Measurements from ENCODE around the gene PPM1E.

The PPM1E gene

DNA sequence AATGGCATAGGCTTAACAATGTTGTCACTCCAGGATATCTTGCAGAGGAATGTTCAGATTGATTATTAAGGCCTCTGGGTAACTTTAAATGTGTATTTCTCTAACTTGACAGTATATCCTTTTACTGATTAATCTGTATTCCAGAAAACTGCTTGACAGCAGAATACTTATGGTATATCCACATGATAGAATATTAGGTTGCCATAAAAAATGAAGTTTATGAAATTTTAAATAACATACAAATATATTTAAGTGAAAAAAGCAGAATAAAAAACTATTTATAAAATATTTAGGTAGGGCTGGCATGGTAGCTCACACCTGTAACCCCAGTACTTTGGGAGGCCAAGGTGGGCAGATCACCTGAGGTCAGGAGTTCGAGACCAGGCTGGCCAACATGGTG, 244.4 kb downstream of the PPM1E start:
- no peak for DNase-seq

DNA sequence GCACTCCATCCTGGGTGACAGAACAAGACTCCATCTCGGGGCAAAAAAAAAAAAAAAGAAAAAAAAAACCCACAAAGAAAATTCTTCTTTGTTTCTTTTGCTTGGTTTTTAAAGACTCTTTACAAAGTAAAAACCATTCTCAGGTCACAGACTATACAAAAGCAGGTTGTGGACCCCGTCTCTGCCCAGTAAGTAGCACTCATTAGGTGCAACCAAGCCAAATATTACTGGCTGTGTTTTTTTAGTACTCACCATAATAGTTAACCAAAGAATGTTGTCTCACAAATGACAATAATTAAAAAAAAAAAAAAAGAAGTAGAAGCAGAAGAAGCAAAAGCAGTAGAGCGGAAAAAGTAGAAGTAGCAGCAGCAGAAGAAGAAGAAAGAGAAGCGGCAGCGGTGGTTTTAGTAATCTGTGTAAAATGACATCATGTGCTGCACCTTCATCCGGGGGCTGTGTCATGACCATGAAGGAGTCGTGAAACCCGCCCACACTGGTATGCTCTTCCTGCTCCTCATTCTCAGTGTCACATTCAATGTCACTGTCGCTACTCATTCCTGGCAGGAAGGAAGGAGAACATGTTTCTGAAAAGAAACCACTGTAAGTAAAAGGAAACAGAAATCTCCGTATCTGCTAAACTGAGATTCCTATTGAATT, 245.6 kb downstream of the PPM1E start:
- peak; percentile 31 for DNase-seq

DNA sequence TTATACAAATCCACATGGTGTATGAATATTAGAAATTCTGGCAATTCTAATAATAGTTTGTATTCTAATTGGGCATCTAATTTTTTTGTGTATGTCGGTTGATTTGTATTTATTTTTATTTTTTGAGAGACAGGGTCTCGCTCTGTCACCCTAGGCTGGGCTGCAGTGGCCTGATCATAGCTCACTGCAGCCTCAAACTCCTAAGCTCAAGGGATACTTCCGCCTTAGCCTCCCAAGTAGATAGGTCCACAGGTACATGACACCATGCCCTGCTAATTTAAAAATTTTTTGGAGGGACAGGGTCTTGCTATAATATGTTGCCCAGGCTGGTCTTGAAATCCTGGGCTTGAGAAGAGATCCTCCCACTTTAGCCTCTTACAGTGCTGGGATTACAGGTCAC, 246.5 kb downstream of the PPM1E start:
- DNase-seq: no peak

DNA sequence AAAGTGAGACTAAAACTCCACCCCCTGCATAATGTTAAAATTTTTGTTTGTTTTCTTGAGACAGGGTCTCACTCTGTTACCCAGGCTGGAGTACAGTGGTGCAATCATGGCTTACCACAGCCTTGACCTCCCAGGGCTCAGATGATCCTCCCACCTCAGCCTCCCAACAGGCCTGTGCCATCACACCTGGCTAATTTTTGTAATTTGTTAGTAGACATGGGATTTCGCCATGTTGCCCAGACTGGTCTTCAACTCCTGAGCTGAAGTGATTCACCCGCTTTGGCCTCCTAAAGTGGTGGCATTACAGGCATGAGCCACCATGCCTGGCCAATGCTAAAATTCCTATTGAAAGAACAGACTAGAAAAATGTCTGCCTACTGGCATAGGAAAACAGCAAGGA, 247.2 kb downstream of the PPM1E start:
- no peak for DNase-seq

DNA sequence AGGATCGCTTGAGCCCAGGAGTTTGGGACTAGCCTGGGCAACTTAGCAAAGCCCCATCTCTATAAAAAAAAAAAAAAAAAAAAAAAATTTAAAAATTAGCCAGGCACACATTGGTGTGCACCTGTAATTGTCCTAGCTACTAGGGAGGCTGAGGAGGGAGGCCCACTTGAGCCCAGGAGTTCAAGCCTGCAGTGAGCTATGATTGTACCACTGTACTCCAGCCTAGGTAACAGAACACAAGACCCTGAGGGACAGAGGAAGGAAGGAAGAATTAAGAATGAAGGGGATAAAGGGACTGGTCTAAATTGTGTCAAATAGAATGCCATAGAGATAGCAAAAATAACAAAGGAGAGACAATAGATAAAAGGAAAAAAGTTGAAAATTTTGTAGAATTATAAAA, 248.2 kb downstream of the PPM1E start:
- no peak for DNase-seq

DNA sequence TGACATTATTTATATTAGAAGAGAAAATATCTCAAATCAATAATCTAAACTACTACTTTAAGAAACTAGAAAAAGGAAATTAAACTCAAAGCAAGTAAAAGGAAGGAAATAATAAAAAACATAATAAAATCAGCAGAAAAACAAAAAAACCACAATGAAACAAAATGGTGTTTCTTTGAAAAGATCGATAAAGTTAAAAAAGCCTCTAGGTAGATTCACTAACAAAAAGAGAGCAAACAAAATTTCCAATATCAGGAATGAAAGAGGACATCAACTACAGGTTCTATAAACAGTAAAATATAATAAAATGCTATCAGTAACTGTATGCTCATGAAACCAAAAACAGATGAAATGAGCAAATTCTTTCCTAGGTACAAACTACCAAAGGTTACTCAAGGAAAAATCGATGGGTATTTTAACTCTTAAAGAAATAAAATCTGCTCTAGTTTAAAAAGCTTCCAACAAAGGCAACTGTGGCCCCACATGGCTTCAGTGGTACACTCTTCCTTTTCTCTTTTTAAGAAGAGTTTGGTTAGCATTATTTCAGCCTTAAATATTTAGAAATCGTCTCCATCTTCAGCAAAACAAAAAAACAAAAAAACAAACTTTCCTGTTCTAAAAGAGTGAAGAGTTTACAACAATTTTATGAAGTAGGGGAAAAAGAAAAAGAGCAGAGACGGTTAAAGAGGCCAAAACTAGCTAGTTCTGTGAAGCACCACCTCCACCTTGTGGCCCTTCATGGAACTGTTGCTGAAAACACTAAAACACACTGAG, 248.9 kb downstream of the PPM1E start:
- DNase-seq: no peak

DNA sequence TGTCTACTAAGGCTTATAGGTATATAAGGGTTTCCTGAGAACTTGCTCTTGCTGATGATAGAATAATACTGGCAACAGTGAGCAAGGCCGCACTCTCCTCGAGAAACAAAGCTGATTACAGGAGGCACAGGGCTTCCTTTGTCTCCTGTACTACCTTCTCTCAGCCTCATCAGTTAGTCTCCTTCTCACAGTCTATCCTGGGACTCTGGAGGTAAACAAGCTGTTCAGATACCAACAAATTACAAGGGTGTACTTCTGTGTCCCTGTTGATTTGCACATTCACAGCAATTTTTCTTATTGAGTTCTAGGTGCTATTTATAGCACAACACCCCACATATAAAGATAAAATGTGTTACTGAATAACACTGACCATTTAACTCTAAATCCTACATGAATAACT, 252.3 kb downstream of the PPM1E start:
- no peak for DNase-seq

DNA sequence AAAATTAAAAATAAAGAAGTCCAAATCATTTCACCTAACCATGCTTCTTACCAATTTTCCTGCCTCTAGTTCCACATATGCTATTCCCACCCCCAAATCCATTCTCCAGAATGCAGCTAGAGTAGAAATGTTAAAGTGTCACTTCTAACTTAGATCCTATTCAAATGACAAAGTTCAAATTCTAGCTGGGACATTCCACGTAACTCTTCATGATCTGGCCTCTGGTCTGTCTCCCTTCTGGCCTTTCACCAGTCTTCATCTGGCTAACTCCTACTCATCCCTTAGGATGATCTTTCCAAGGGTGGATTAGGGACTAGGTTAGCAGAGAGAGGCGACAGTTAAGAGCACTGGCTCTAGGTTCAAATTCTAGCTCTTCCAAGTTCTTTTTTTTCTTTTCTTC, 253.1 kb downstream of the PPM1E start:
- no peak for DNase-seq

DNA sequence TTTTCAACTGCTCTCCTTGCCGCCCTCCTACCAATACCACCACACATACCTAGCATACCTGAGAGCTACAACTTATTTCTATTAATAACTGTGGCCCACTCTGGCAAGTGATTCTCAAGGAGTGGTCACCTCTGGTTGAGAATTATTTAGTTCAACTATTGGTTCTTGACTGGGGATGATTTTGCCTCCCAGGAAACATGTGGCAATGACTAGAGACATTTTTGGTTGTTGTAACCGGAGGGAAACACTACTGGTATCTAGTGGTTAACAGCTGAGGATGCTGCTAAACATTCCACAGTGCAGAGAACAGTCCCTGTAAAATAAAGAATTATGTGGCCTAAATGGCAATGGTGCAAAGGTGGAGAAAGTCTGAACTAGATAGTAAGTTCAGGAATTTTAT, 254.4 kb downstream of the PPM1E start:
- DNase-seq: no peak

DNA sequence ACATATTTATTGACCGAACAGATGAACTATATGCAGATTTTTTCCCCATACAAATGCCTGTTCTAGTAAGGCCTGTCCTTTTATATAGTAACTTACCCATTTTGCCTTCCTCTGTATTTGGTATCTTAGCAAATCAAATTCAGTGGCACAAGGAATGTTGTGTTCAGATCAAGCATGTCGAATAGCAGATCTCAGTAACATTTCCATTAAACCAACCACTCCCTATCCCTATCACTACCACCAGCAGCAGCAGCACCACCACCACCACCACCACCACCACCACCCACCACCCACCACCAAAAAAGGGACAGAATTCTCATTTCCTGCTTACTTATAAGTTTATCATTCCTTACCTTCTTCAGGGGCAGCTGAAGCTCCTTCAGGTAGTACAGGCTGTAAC, 256.3 kb downstream of the PPM1E start:
- no peak for DNase-seq

DNA sequence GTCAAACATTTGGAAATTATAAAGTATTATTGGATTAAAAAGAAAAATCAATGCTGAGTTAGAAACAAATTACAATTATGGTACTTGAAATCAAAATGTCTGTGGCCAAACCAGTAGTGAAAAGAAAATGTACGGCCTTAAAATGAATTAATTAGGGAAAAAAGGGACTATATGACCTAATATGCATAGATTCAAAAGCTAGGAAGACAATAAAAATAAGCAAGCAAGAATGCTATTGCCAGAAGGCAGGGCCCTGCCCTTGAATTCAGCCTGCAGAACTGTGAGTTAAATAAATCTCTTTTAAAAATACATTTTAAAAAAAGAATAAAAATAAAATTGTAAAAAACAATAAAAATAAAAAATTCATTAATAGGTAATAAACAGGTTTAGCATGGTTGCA, 262.4 kb downstream of the PPM1E start:
- DNase-seq: no peak

DNA sequence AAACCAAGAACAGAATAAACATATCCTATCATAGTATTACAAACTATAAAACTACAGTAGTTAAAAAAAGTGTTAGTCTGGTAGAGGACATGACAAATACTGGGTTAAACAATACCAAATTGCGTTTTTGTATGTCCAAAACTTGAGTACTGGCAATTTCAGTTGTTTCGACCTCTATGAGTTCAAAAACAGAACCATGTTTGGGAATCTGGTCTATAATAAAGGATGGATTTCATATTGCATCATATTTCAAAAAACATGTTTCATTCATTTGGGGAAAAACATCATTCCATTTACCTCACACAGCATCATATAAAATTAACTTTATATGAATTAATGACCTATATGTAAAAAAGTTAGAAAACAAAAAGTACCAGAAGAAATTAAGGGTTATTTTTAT, 269.3 kb downstream of the PPM1E start:
- no peak for DNase-seq

DNA sequence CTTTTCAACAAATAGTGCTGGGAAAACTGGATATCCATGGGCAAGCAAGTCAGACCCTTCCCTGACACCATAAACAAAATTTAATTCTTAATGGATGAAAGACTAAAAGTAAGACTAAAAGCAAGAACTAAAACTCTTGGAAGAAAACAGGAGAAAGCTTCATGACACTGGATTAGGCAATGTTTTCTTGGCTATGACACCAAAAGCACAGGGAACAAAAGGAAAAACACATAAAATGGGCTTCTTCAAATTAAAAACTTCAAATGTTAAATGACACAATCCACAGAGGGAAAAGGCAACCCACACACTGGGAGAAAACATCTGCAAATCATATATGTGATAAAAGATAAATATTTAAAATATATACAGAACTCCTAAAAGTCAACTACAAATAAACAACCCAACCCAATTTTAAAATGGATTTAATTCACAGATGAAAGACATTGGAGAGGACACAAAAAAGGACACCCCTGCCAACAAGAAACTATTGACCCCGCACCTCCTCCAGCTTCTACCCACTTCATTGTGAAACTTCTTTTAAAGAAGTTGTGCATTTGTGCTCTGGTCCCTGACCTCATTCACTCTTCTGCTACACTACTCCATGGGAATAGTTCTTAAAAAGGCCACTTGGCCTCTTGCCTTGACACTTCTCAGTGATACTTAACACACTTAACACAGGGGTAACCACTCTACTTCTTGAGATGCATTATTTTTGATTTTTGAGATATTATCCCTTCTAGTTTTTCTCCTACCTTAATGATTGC, 270.7 kb downstream of the PPM1E start:
- no peak for DNase-seq

DNA sequence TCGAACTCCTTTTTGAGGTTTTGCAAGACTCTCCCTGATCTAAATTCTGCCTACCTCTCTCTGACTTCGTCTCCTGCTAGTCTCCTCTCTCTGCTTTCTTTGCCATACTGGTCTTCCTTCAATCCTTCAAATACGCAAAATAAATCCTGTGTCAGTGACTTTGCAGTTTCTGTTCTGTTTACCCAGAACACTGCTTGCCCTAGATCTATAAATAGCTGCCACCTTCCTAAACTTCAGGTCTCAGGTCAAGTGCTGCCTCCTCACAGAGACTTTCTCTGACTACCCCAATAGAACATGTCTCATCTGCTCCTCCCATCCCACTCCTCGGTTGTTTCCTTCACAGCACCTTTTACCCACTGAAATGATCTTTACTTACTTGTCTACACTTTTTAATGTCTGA, 272.1 kb downstream of the PPM1E start:
- no peak for DNase-seq

DNA sequence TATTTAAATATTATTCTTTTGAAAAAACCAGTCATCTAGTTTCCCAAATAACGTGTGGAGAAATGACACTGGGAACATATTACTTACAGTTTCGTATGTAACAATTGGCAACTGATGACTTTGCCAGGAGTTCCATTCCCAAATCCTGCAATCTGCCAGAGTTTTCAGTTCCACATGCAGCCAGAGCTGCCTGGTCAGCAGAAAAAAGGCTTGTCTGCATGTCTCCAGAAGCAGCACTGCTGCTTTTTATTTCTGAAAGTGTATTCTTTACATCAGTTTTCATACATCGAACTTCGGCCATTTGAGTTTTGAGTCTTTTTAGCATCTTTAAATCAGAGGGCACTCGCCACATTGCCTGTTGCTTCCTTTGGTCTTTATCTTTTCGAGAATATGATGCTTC, 272.7 kb downstream of the PPM1E start:
- no peak for DNase-seq

DNA sequence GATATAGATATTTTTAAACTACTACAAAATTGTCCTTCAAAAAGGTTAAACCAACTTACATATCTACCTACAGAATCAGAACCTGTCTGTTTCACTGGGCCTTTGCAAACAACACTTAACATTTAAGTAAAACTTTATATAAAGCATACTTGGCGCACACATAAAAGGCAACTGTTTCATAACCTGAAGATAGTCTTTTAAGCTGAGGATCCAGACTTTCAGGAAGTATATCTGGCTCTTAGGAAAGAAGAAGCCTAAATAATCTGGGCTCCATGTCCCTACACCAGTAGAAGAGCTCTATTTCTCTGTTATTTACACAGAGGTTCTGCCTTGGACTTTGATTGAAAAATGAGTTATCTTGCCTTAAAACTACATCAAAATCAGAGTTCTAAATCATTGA, 275.2 kb downstream of the PPM1E start:
- no peak for DNase-seq
